HepG2 (cell line): ENCODE results near the gene GTF2A2. TPM values are rescaled to one million over a fixed set of nuclear protein-coding genes. Genes with fewer than 3 reads are reported as not detected.

Experiments
- AKAP8 ChIP-seq: sonication (generic); formaldehyde crosslinking; IDR thresholded peaks from 2 replicates; pipeline ENCODE4 v1.5.1; 2020; ENCODE audit warnings: mild to moderate bottlenecking, missing genetic modification reagents
- AKNA ChIP-seq: sonication (generic); formaldehyde crosslinking; IDR thresholded peaks from 2 replicates; pipeline ENCODE4 v1.4.0; 2020; ENCODE audit warnings: missing genetic modification reagents, borderline replicate concordance
- EHMT2 ChIP-seq: fragments of 200-600 bp; sonication (generic); IDR thresholded peaks from 2 replicates; pipeline ENCODE4 v1.7.0; 2017; ENCODE audit warnings: antibody characterized with exemption, low read depth, low read length, borderline replicate concordance
- HCFC1 ChIP-seq: fragments of 150-350 bp; IDR thresholded peaks from 2 replicates; pipeline ENCODE4 v1.6.1; 2014; ENCODE audit warnings: low read depth, low read length
- JARID2 ChIP-seq: sonication (generic); formaldehyde crosslinking; IDR thresholded peaks from 2 replicates; pipeline ENCODE4 v1.8.1; 2023; ENCODE audit warnings: missing genetic modification reagents, inconsistent platforms; ENCODE audit not compliant: insufficient replicate concordance
- KMT2B ChIP-seq: IDR thresholded peaks from 2 replicates; pipeline ENCODE4 v1.6.1; 2016; ENCODE audit warnings: missing genetic modification reagents, missing compliant biosample characterization
- MLX ChIP-seq: IDR thresholded peaks from 2 replicates; pipeline ENCODE4 v1.6.1; 2016
- RBFOX2 ChIP-seq: fragments of 200-400 bp; formaldehyde crosslinking; IDR thresholded peaks from 2 replicates; pipeline ENCODE4 v1.6.1; 2017; ENCODE audit warnings: low read depth, mild to moderate bottlenecking, low read length
- SIN3A ChIP-seq: IDR thresholded peaks from 2 replicates; pipeline ENCODE4 v1.6.1; 2011; ENCODE audit warnings: low read depth, mild to moderate bottlenecking, control low read depth, low read length, borderline replicate concordance
- TOE1 ChIP-seq: sonication (generic); formaldehyde crosslinking; IDR thresholded peaks from 2 replicates; pipeline ENCODE4 v1.4.0; 2020; ENCODE audit warnings: mild to moderate bottlenecking, missing genetic modification reagents
- TRIM24 ChIP-seq: sonication (generic); formaldehyde crosslinking; IDR thresholded peaks from 2 replicates; pipeline ENCODE4 v1.8.0; 2022; ENCODE audit warnings: mild to moderate bottlenecking, missing genetic modification reagents
- ZHX2 ChIP-seq, 2 experiments: sonication (generic) in 1 of 2; formaldehyde crosslinking in 1 of 2; IDR thresholded peaks; 2 replicates each; pipeline versions ENCODE4 v1.6.1 to v1.9.0; 2014 to 2022; ENCODE audit warnings: antibody characterized with exemption in 1 of 2, borderline replicate concordance in 1 of 2, inconsistent platforms in 1 of 2, low read depth in 1 of 2, missing genetic modification reagents in 1 of 2
- ZNF225 ChIP-seq: sonication (generic); formaldehyde crosslinking; IDR thresholded peaks from 2 replicates; pipeline ENCODE4 v1.4.0; 2020; ENCODE audit warnings: mild to moderate bottlenecking, missing genetic modification reagents
- ZNF367 ChIP-seq: sonication (generic); formaldehyde crosslinking; IDR thresholded peaks from 2 replicates; pipeline ENCODE4 v1.4.0; 2020; ENCODE audit warnings: missing genetic modification reagents, borderline replicate concordance
- ZNF441 ChIP-seq: sonication (generic); formaldehyde crosslinking; IDR thresholded peaks from 2 replicates; pipeline ENCODE4 v1.7.0; 2021; ENCODE audit warnings: missing genetic modification reagents, borderline replicate concordance
- ZNF451 ChIP-seq: sonication (generic); formaldehyde crosslinking; IDR thresholded peaks from 2 replicates; pipeline ENCODE4 v1.5.0; 2020; ENCODE audit warnings: mild to moderate bottlenecking, missing genetic modification reagents
- polyA plus RNA-seq, 8 experiments: library from polyadenylated mRNA; depleted of rRNA in 3 of 8; stranded (reverse) in 7 of 8; unstranded in 1 of 8; fragments of >200 nt; fragmentation: Illumina TruSeq in 4 of 8; extraction: Trizol in 4 of 8; gene quantifications; 2 replicates each; pipeline versions ENCODE4 v1.2.1 to v1.2.3, GENCODE V29; 2011 to 2016; ENCODE audit warnings: low read depth in 4 of 8, missing spikeins in 1 of 8, mixed read lengths in 1 of 8; ENCODE audit not compliant: insufficient read depth in 1 of 8
- total RNA-seq, 5 experiments: library from RNA; depleted of rRNA; stranded (reverse); fragments of >200 nt; fragmentation: Illumina TruSeq; extraction: Trizol; gene quantifications; 2 replicates each; pipeline ENCODE4 v1.2.3, GENCODE V29; 2016; ENCODE audit warnings: low read depth in 1 of 5

GTF2A2 gene
- total and polyA plus RNA-seq, 2 of the 13 experiments (the other 11 are each of a cell fraction or from before 2014, with no cell fraction given), result 24.4 to 106 TPM

- no peak for TF ChIP-seq ZHX2 (IDR thresholded peaks at IDR 0.05; ENCODE audit: low read depth)
- TF ChIP-seq ZHX2 (CRISPR knock-in tag; IDR thresholded peaks at IDR 0.05; ENCODE audit: borderline replicate concordance), result no peak
- no peak for TF ChIP-seq JARID2
- TF ChIP-seq AKNA (CRISPR knock-in tag), result no peak
- TF ChIP-seq ZNF441 (CRISPR knock-in tag), result peak; percentile 68; the same call in 1 of the 2 replicates
- TF ChIP-seq SIN3A, result no peak
- TF ChIP-seq TOE1 (CRISPR knock-in tag), result peak; percentile 55; the same call in 1 of the 2 replicates
- no peak for TF ChIP-seq EHMT2
- no peak for TF ChIP-seq AKAP8 (CRISPR knock-in tag)
- TF ChIP-seq ZNF367 (CRISPR knock-in tag), result no peak
- TF ChIP-seq MLX (CRISPR knock-in tag), result 0 out of 2 replicates have a peak, but pooled peaks have one; percentile 11
- no peak for TF ChIP-seq TRIM24 (CRISPR knock-in tag)
- TF ChIP-seq ZNF451 (CRISPR knock-in tag), result no peak
- peak; percentile 92 for TF ChIP-seq RBFOX2
- TF ChIP-seq HCFC1, result peak; percentile 45; the same call in 1 of the 2 replicates
- TF ChIP-seq KMT2B, result peak; percentile 91
- TF ChIP-seq ZNF225 (CRISPR knock-in tag), result no peak
Measured at GRCh38 chr15:59656897-59657634, at the start of gene GTF2A2 (continued).
